ENCODE data around the gene OR5M3.

OR5M3 gene

GRCh38 chr11:56486801-56487200 is 13.6 kb upstream of the OR5M3 start:
- no peak for DNase-seq (ENCODE audit: low read depth)
- in situ Hi-C loops (cut with HindIII; ENCODE audit: low sequenced_read_pairs): no loop called here
- no peak overlapping the region for H3K4me3 ChIP-seq (ENCODE audit: low read depth, low read length)
- TF ChIP-seq, protein P1, sequence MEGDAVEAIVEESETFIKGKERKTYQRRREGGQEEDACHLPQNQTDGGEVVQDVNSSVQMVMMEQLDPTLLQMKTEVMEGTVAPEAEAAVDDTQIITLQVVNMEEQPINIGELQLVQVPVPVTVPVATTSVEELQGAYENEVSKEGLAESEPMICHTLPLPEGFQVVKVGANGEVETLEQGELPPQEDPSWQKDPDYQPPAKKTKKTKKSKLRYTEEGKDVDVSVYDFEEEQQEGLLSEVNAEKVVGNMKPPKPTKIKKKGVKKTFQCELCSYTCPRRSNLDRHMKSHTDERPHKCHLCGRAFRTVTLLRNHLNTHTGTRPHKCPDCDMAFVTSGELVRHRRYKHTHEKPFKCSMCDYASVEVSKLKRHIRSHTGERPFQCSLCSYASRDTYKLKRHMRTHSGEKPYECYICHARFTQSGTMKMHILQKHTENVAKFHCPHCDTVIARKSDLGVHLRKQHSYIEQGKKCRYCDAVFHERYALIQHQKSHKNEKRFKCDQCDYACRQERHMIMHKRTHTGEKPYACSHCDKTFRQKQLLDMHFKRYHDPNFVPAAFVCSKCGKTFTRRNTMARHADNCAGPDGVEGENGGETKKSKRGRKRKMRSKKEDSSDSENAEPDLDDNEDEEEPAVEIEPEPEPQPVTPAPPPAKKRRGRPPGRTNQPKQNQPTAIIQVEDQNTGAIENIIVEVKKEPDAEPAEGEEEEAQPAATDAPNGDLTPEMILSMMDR (IDR thresholded peaks at IDR 0.05; ENCODE audit: low read depth, low read length, missing control alignments): no peak

DNA sequence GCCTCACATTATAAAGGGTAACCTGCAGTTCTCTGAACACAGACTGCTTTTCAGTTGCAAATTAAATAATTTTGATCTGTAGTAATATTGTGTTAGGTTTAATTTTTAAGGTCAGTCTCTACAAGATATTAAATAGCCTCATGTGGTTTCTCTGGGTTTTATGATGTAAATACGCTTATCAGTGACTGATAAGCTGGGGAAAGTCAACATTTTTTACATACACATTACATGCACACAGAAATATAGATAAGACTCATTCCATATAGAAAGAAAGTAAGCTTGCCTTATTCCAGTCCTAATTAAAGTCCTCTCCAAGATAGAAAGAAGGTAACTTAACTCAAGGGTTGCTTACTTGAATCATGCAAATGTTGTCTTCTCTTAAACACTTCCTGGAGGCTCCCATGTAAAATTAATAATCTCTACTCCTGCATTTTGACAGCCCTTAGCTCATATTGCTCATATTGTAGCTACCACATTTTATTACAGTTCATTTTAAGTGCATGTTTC is 1.6 kb upstream of the OR5M3 start:
- in situ Hi-C loops (cut with HindIII; ENCODE audit: low sequenced_read_pairs): no loop called here
- no peak overlapping the region for H3K4me3 ChIP-seq (ENCODE audit: low read depth, low read length)
- no peak for DNase-seq (ENCODE audit: low read depth)
- TF ChIP-seq, protein P1 (IDR thresholded peaks at IDR 0.05; ENCODE audit: low read depth, low read length, missing control alignments): no peak

DNA sequence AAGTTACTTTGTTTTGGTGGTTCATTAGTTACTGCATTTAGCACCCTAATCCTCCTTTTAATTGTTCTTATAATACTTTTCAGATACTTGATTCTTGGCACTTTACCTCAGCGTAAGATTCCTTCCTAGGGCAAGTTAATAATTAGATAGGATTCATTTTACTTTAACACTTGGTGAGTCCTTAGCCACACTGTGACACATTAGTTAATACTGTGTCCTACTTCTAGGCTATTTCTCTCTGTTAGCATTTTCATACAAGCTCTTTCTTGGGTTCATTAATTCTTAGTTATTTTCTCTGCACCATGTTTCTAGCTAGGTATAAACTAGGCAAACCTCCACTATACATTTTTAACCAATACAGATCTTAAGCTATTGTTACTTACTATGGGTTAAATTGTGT is 16.1 kb downstream of the OR5M3 start:
- DNase-seq (ENCODE audit: low read depth): no peak
- TF ChIP-seq, protein P1 (IDR thresholded peaks at IDR 0.05; ENCODE audit: low read depth, low read length, missing control alignments): no peak
- no peak overlapping the region for H3K4me3 ChIP-seq (ENCODE audit: low read depth, low read length)
- in situ Hi-C loops (cut with HindIII; ENCODE audit: low sequenced_read_pairs): no loop called here

DNA sequence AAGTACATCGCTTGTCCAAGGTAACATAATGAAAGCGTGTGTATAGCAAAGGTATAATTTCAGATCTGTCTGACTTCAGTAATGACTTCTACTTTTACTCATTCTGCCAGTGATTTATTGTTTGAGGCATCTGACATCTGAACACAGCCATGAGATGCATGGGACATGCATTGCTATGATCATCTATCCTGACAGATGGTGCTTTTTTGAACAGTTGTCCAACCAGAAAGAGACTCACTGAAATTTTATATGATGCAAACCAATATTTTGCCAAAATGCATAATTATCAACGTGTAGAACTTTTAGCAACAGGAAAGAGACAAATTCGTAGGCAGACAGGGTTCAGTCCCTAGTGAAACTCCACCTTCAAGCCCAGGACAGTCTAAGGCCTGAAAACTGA is 19.6 kb downstream of the OR5M3 start:
- DNase-seq (ENCODE audit: low read depth): no peak
- in situ Hi-C loops (cut with HindIII; ENCODE audit: low sequenced_read_pairs): no loop called here
- TF ChIP-seq, protein P1 (IDR thresholded peaks at IDR 0.05; ENCODE audit: low read depth, low read length, missing control alignments): no peak
- H3K4me3 ChIP-seq (ENCODE audit: low read depth, low read length): no peak overlapping the region

Measured in astrocyte of the cerebellum (primary cell).